ENCODE data around the gene SNRNP200. TPM values are rescaled to one million over a fixed set of nuclear protein-coding genes. Genes with fewer than 3 reads are reported as not detected.

The SNRNP200 gene
- total RNA-seq, 1 donor from 2014 or later = 191 TPM

DNA sequence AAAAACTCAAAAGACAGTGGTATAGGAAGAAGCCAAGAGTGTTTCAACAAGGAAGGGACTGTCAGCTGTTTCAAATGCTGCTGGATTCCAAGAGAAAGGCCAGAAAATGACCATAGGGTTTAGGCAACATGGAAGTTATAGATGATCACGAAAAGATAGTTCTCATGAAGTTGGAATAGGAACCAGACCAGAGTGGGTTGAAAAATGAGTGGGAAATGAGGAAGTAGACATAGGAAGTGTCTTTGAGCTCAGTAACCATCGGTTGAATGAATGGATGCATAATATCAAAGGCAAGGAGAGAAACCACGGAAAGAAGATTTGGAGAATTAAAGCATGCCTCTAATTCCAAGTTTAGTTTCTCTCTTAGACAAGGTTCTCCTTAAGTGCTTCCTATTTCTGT lies 31.5 kb upstream of the SNRNP200 start:
- peaks cover 47% of the 10 kb centered on the region for H3K36me3 Mint-ChIP-seq (ENCODE audit: low read depth)
- peak overlapping the region; percentile 88 for H3K27ac Mint-ChIP-seq
- intact Hi-C loops (cut with micrococcal nuclease) = no loop called here
- H3K4me1 Mint-ChIP-seq (ENCODE audit: low read depth) = peaks cover 60% of the 10 kb centered on the region
- no peak for DNase-seq (ENCODE audit: low spot score)
- peak overlapping the region; percentile 92 for H3K4me3 Mint-ChIP-seq (ENCODE audit: low read depth)
- no peaks in the 10 kb centered on the region for H3K9me3 Mint-ChIP-seq
- no peaks in the 10 kb centered on the region for H3K27me3 Mint-ChIP-seq (ENCODE audit: low read depth)

DNA sequence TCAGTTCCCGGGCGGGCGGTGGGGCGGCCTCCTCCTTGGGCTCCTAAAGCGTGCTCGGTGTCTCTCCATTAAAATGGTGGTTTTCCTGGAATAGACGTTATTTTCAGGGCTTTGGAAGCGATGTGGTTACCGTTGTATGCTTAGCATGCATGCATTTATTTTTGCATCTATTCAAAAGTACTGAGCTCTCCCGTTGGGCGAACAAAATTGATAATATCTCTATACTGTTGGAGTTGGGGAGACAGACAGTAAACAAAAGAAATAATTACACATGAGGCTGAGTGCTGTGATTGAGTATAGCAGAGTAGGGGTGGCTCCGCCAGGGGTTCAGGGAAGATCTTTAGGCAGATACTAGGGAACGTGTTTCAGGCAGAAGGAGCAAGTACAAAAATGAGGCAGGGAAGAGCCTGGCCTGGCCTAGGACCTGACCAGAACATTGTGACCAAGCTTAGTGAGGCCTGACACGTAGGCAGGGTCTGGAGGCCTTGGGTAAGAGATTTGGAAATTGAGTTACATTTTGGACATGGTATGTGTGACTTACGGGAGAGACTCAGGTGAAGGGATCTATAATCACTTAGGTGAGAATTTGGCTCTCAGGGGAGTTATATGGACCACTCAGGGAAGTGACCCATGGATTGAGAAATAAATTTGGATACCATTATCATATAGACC lies 30.9 kb upstream of the SNRNP200 start:
- H3K4me3 Mint-ChIP-seq (ENCODE audit: low read depth) = peak overlapping the region; percentile 92
- no peaks in the 10 kb centered on the region for H3K27me3 Mint-ChIP-seq (ENCODE audit: low read depth)
- H3K9me3 Mint-ChIP-seq = no peaks in the 10 kb centered on the region
- H3K27ac Mint-ChIP-seq = peak overlapping the region; percentile 88
- peaks cover 43% of the 10 kb centered on the region for H3K36me3 Mint-ChIP-seq (ENCODE audit: low read depth)
- intact Hi-C loops (cut with micrococcal nuclease) = no loop called here
- no peak for DNase-seq (ENCODE audit: low spot score)
- H3K4me1 Mint-ChIP-seq (ENCODE audit: low read depth) = peaks cover 54% of the 10 kb centered on the region

DNA sequence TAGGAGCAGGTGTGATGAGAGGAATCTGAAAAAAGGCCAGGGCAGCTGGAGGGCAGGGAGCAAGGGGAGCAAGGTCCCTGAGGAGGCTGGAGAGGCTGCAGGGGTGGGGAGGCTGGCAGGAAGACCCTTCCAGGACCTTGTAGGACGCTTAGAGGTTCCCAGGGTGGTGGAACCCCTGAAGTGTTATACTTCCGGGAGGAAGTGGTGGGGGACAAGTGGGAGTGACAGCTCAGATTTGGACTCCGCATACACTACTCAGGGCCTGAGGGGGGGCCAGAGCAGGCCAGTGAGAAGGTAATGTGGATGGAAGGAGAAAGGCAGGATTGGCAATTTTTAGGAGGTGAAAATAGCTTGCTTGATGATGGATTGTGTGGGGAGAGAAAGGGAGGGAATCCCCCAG lies 28.4 kb upstream of the SNRNP200 start:
- no peak for DNase-seq (ENCODE audit: low spot score)
- intact Hi-C loops (cut with micrococcal nuclease) = no loop called here
- H3K27me3 Mint-ChIP-seq (ENCODE audit: low read depth) = no peaks in the 10 kb centered on the region
- no peaks in the 10 kb centered on the region for H3K9me3 Mint-ChIP-seq
- H3K4me3 Mint-ChIP-seq (ENCODE audit: low read depth) = peak overlapping the region; percentile 92
- H3K27ac Mint-ChIP-seq = peak overlapping the region; percentile 70
- H3K4me1 Mint-ChIP-seq (ENCODE audit: low read depth) = peaks cover 41% of the 10 kb centered on the region
- H3K36me3 Mint-ChIP-seq (ENCODE audit: low read depth) = peaks cover 38% of the 10 kb centered on the region

DNA sequence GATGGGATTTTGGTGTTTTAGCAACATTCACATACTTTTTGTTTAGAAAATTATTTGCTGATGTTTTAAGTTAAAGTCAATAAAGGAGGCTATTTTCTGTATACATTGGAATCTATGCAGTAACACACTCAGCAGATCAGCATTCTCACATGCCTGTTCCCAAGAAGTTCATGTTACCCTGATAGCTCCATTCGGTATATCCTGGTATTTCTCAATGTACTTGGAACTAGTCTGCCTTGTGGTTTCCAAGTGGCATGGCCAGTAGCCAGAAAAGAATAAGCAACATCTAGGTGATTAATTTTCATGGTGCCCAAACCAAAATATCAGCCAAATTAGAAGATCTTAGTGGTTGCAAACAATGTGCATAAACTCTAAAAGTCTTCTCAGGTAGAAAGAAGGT lies 25.1 kb upstream of the SNRNP200 start:
- Mint-ChIP-seq H3K4me3 (ENCODE audit: low read depth) (no peak overlapping the region), H3K9me3 (no peaks in the 10 kb centered on the region), H3K4me1 (ENCODE audit: low read depth) (peaks cover 44% of the 10 kb centered on the region), H3K27ac (no peak overlapping the region), H3K36me3 (ENCODE audit: low read depth) (peaks cover 50% of the 10 kb centered on the region), H3K27me3 (ENCODE audit: low read depth) (no peaks in the 10 kb centered on the region)
- DNase-seq (ENCODE audit: low spot score) = no peak
- intact Hi-C loops (cut with micrococcal nuclease) = no loop called here

DNA sequence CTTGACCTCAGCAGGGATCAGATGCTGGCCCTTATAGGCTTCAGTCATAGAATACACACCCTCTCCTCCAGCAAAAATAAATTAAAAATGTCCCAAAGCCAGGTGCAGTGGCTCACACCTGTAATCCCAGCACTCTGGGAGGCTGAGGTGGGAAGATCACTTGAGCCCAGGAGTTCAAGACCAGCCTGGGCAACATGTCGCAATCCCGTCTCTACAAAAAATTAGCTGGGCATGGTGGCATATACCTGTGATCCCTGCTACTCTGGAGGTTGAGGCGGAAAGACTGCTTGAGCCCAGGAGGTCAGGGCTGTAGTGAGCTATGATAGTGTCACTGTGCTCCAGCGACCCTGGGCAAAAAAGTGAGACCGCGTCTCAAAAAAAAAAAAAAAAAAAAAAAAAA lies 24.5 kb upstream of the SNRNP200 start:
- no peak overlapping the region for H3K27ac Mint-ChIP-seq
- peaks cover 52% of the 10 kb centered on the region for H3K36me3 Mint-ChIP-seq (ENCODE audit: low read depth)
- intact Hi-C loops (cut with micrococcal nuclease) = loop anchor here (10.0 kb wide), 1 partner anchor 125 kb away; the partner anchor contains the start of gene STARD7
- H3K4me3 Mint-ChIP-seq (ENCODE audit: low read depth) = no peak overlapping the region
- no peaks in the 10 kb centered on the region for H3K9me3 Mint-ChIP-seq
- no peak for DNase-seq (ENCODE audit: low spot score)
- no peaks in the 10 kb centered on the region for H3K27me3 Mint-ChIP-seq (ENCODE audit: low read depth)
- peaks cover 43% of the 10 kb centered on the region for H3K4me1 Mint-ChIP-seq (ENCODE audit: low read depth)

DNA sequence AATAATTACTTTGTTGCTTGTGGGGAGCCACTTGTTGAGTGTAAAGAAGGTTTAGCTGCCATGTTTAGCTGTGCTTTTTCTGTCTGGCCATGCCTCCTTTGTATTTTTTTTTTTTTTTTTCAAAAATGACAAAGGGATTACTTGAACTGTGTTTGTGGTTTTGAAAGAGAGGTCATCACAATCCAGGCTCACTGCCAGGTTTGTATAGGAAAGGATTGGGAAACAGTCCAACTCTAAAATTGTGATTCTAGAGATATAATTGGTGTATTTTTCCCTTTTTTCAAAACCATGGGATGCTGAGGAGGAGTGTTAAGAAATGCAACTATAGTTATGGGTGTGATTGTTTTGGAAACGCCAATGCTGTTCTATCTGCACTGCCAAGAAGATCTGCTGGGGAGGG lies 24.1 kb upstream of the SNRNP200 start:
- H3K27me3 Mint-ChIP-seq (ENCODE audit: low read depth) = no peaks in the 10 kb centered on the region
- H3K9me3 Mint-ChIP-seq = no peaks in the 10 kb centered on the region
- no peak overlapping the region for H3K4me3 Mint-ChIP-seq (ENCODE audit: low read depth)
- intact Hi-C loops (cut with micrococcal nuclease) = loop anchor here (10.0 kb wide), 1 partner anchor 125 kb away; the partner anchor contains the start of gene STARD7
- peaks cover 52% of the 10 kb centered on the region for H3K36me3 Mint-ChIP-seq (ENCODE audit: low read depth)
- H3K4me1 Mint-ChIP-seq (ENCODE audit: low read depth) = peaks cover 41% of the 10 kb centered on the region
- no peak overlapping the region for H3K27ac Mint-ChIP-seq
- DNase-seq (ENCODE audit: low spot score) = no peak

DNA sequence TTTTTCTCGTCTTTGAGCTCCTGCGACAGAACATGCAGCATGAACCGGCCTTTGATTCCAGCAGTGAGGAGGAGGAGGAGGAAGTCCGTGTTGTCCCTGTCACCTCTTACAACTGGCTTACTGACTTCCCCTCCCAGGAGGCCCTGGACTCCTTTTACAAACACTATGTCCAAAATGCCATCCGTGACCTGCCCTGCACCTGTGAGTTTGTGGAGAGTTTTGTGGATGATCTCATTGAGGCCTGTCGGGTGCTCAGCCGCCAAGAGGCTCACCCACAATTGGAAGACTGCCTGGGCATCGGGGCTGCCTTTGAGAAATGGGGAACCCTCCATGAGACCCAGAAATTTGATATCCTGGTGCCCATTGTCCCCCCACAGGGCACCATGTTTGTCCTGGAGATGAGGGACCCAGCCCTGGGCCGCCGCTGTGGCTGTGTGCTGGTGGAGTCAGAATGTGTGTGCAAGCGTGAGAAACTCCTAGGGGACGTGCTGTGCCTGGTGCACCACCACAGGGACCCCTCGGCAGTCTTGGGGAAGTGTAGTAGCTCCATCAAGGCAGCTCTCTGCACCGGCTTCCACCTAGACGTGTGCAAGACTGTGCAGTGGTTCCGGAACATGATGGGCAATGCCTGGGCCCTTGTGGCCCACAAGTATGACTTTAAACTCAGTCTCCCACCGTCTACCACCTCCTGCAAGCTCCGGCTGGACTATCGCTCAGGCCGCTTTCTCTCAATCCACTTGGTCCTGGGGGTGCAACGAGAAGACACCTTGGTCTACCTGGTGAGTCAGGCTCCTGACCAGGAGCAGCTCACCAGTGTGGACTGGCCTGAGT lies 21.9 kb upstream of the SNRNP200 start:
- DNase-seq (ENCODE audit: low spot score) = no peak
- intact Hi-C loops (cut with micrococcal nuclease) = loop anchor here (10.0 kb wide), 1 partner anchor 122 kb away; the partner anchor contains the start of gene STARD7
- Mint-ChIP-seq H3K27ac (no peak overlapping the region), H3K27me3 (ENCODE audit: low read depth) (no peaks in the 10 kb centered on the region), H3K36me3 (ENCODE audit: low read depth) (peaks cover 49% of the 10 kb centered on the region), H3K4me3 (ENCODE audit: low read depth) (peak overlapping the region; percentile 96), H3K4me1 (ENCODE audit: low read depth) (peaks cover 43% of the 10 kb centered on the region), H3K9me3 (no peaks in the 10 kb centered on the region)

DNA sequence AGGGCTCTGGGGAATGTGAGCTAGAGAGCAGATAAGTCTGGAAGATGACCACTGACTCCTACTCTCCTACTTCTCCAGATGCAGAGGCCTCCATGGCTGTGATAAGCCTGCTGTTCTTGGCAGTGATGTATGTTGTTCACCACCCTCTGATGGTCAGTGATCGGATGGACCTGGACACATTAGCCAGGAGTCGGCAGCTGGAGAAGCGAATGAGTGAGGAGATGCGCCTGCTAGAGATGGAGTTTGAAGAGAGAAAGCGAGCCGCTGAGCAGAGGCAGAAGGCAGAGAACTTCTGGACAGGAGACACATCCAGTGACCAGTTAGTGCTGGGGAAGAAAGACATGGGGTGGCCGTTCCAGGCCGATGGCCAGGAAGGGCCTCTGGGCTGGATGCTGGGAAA lies 21.2 kb upstream of the SNRNP200 start:
- intact Hi-C loops (cut with micrococcal nuclease) = loop anchor here (10.0 kb wide), 1 partner anchor 122 kb away; the partner anchor contains the start of gene STARD7
- peaks cover 46% of the 10 kb centered on the region for H3K4me1 Mint-ChIP-seq (ENCODE audit: low read depth)
- peaks cover 49% of the 10 kb centered on the region for H3K36me3 Mint-ChIP-seq (ENCODE audit: low read depth)
- H3K27me3 Mint-ChIP-seq (ENCODE audit: low read depth) = no peaks in the 10 kb centered on the region
- H3K9me3 Mint-ChIP-seq = no peaks in the 10 kb centered on the region
- H3K27ac Mint-ChIP-seq = peak overlapping the region; percentile 95
- peak overlapping the region; percentile 96 for H3K4me3 Mint-ChIP-seq (ENCODE audit: low read depth)
- DNase-seq (ENCODE audit: low spot score) = no peak

DNA sequence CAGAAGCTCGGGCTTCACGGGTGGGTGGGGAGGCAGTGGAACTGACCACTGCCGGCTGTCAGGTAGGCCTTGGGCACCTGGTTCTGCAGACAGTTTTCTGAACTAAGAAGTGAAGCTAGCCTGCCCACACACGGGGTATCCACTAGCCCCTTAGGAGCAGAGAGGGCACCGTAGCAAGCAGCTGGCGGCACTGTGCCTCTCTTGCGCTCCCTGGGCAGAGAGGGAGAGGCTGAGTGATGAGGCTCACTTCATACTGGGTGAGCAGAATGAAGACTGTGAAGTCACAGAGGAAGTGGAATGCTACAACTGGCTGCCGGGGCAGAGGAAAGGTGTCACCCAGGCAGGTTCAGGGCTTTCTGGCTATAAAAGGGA lies 20.5 kb upstream of the SNRNP200 start:
- H3K9me3 Mint-ChIP-seq = no peaks in the 10 kb centered on the region
- peak overlapping the region; percentile 96 for H3K4me3 Mint-ChIP-seq (ENCODE audit: low read depth)
- no peaks in the 10 kb centered on the region for H3K27me3 Mint-ChIP-seq (ENCODE audit: low read depth)
- DNase-seq (ENCODE audit: low spot score) = peak; percentile 50
- peak overlapping the region; percentile 95 for H3K27ac Mint-ChIP-seq
- H3K4me1 Mint-ChIP-seq (ENCODE audit: low read depth) = peaks cover 44% of the 10 kb centered on the region
- peaks cover 43% of the 10 kb centered on the region for H3K36me3 Mint-ChIP-seq (ENCODE audit: low read depth)
- intact Hi-C loops (cut with micrococcal nuclease) = loop anchor here (2.0 to 10.0 kb wide), 2 partner anchors 59 to 121 kb away; partner anchors contain the start of genes CIAO1 and STARD7

DNA sequence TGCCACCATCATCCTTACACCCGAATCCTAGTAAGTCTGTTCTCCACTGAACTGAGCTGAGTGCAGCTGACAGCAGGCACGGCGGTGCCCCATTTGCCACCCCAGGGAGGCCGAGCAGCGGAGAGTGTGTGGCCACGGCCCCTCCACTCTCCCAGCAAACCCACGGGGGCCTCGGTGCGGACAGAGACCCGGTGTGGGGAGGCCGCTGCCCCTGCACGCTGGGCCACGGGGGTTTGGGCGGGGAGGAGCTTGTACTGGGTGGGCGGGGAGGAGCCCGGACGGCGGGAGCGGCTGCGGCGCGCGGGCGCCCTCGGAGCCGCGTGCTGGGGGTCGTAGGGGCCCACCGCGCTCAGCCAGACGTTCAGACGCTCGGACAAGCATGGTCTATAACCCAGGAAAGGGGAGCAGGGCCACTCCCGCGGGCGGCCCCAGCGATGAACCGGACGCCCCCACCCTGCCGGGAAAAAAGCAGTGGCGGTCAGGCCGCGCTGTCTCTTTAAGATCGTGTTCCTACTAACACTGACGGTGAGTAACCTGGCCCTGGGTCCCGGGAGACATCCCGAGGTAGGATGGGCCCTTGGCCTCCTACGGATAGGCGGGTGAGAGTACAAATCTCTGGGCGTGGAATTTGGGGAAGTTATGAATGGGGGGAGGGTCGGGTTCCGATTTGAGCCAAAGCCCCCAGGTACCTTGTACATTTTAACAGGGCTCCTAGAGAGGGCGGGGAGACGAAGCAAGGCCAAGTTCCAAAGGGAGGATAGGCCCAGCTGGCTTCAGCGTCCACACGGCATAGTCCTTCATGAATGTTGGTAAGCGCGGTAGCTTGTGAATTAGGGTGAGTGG lies 19.9 kb upstream of the SNRNP200 start, which contains the start of gene ITPRIPL1:
TSS of gene ITPRIPL1 (plus strand) at position 277 of the 843 bp plus-strand sequence. CDS start at position 800, 523 bp downstream.
- no peaks in the 10 kb centered on the region for H3K27me3 Mint-ChIP-seq (ENCODE audit: low read depth)
- H3K27ac Mint-ChIP-seq = peak within 1 kb of the TSS; percentile 95
- peak within 1 kb of the TSS; percentile 96 for H3K4me3 Mint-ChIP-seq (ENCODE audit: low read depth)
- no peaks in the 10 kb centered on the region for H3K9me3 Mint-ChIP-seq
- peaks cover 49% of the 10 kb centered on the region for H3K4me1 Mint-ChIP-seq (ENCODE audit: low read depth)
- H3K36me3 Mint-ChIP-seq (ENCODE audit: low read depth) = peaks cover 46% of the 10 kb centered on the region
- no peak for DNase-seq (ENCODE audit: low spot score)
- intact Hi-C loops (cut with micrococcal nuclease) = loop anchor here (2.0 to 10.0 kb wide), 2 partner anchors 58 to 120 kb away; partner anchors contain the start of genes CIAO1 and STARD7

DNA sequence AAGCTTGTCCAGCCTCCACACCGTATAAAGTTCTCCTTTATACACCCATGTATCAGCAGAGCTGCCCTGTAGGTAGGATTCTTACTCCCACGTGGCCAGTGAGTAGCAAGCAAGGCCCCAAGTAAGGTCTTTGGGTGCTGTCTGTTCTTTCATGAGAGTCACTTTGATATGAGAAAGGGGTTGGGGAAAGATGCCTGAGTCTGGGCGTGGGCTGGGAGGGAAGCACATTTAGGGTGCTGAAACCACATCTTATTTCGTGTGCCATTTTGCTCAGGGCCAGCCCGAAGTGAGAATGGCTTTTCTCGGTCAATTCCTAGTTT lies 19.3 kb upstream of the SNRNP200 start:
- no peaks in the 10 kb centered on the region for H3K27me3 Mint-ChIP-seq (ENCODE audit: low read depth)
- H3K36me3 Mint-ChIP-seq (ENCODE audit: low read depth) = peaks cover 44% of the 10 kb centered on the region
- H3K27ac Mint-ChIP-seq = peak overlapping the region; percentile 95
- intact Hi-C loops (cut with micrococcal nuclease) = loop anchor here (1.0 to 10.0 kb wide), 5 partner anchors 11 to 213 kb away; partner anchors contain the start of genes ARID5A, CIAO1, DUSP2 and NCAPH
- H3K9me3 Mint-ChIP-seq = no peaks in the 10 kb centered on the region
- DNase-seq (ENCODE audit: low spot score) = no peak
- H3K4me3 Mint-ChIP-seq (ENCODE audit: low read depth) = peak overlapping the region; percentile 96
- peaks cover 51% of the 10 kb centered on the region for H3K4me1 Mint-ChIP-seq (ENCODE audit: low read depth)

DNA sequence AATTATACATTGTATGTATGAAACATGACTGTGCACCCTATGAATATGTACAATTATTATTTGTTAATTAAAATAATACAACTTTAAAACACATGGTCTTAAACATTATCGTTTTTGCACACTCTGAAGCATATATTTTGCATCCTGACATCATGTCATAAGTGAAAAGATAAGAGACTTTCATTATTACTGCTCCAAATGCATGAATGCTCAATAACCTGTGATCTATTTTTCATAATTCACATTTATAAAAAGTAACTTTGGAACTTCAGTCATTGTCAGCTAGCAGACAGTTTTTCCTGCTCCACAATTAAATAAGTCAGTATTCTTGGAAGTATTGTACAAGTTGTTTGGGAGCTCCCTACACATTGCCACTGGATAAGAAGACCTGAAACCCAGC lies 18.5 kb upstream of the SNRNP200 start:
- H3K36me3 Mint-ChIP-seq (ENCODE audit: low read depth) = peaks cover 42% of the 10 kb centered on the region
- peaks cover 57% of the 10 kb centered on the region for H3K4me1 Mint-ChIP-seq (ENCODE audit: low read depth)
- peak overlapping the region; percentile 95 for H3K27ac Mint-ChIP-seq
- no peaks in the 10 kb centered on the region for H3K9me3 Mint-ChIP-seq
- peak overlapping the region; percentile 96 for H3K4me3 Mint-ChIP-seq (ENCODE audit: low read depth)
- no peaks in the 10 kb centered on the region for H3K27me3 Mint-ChIP-seq (ENCODE audit: low read depth)
- DNase-seq (ENCODE audit: low spot score) = no peak
- intact Hi-C loops (cut with micrococcal nuclease) = loop anchor here (1.0 to 10.0 kb wide), 6 partner anchors 11 to 277 kb away; partner anchors contain the start of genes ARID5A, CIAO1, DUSP2 and NCAPH

Data from activated T-helper 2 cell treated with anti-CD3 and anti-CD28 coated beads, Interferon-gamma antibody, Interleukin-2, Interleukin-4, amounts not matched to agents 10 μg/mL and 5 μg/mL and 100 μg/mL, durations not matched to agents 14 hours and 24 hours and 36 hours (primary cell).